Measurements from ENCODE around the gene COG7. TPM values are rescaled to one million over a fixed set of nuclear protein-coding genes. Genes with fewer than 3 reads are reported as not detected.
"Not testable (repeated sequence)": the region's sequence is repeated elsewhere in the genome, so short reads cannot be mapped to it uniquely, and the experiment has no call there.

Gene COG7
- total RNA-seq, 2 donors from 2014 or later = 19.5 to 43.5 TPM

- Histone ChIP-seq H3K4me3 (no peak overlapping the region), H3K27ac (no peak overlapping the region), H3K36me3 (replicated peaks in 1 of 2; ENCODE audit: insufficient read depth in 1 of 2, low read depth in 2 of 2) (peaks cover 25 to 55% of the 10 kb centered on the region in 2 donors), H3K9me3 (no peaks in the 10 kb centered on the region), H3K4me1 (peaks cover 4% of the 10 kb centered on the region), H3K27me3 (no peaks in the 10 kb centered on the region)
- WGBS, 2 donors = 36 to 44% methylated on average over 4 to 5 of the region's 5 CpGs
- DNase-seq = peak in 3 of 4 donors; percentile 41 to 61 (median 55)
- ATAC-seq = peak; percentile 65
- intact Hi-C loops (cut with DNase I) = no loop called here
- TF ChIP-seq POLR2A (IDR thresholded peaks at IDR 0.05) (no peak), CTCF (IDR thresholded peaks at IDR 0.05) (no peak)
These were observed 33.5 kb upstream of the COG7 start for GRCh38 chr16:23486480-23486879.

- intact Hi-C loops (cut with DNase I) = no loop called here
- Histone ChIP-seq H3K4me1 (peaks cover 4% of the 10 kb centered on the region), H3K9me3 (no peaks in the 10 kb centered on the region), H3K27ac (no peak overlapping the region), H3K36me3 (replicated peaks in 1 of 2; ENCODE audit: insufficient read depth in 1 of 2, low read depth in 2 of 2) (peaks cover 26 to 59% of the 10 kb centered on the region in 2 donors), H3K4me3 (no peak overlapping the region), H3K27me3 (no peaks in the 10 kb centered on the region)
- TF ChIP-seq CTCF (IDR thresholded peaks at IDR 0.05) (no peak), POLR2A (IDR thresholded peaks at IDR 0.05) (no peak)
- DNase-seq (no peak), ATAC-seq (no peak)
- WGBS, 2 donors = 92 to 95% methylated on average over 8 of the region's 8 CpGs
These were observed 32.9 kb upstream of the COG7 start for GRCh38 chr16:23485841-23486240.

- 75 to 86% methylated on average over 2 of the region's 2 CpGs for WGBS, 2 donors
- H3K4me3 ChIP-seq = no peak overlapping the region
- no peak overlapping the region for H3K27ac ChIP-seq
- no peak for ATAC-seq
- no peak for TF ChIP-seq POLR2A (IDR thresholded peaks at IDR 0.05)
- no peak for TF ChIP-seq CTCF (IDR thresholded peaks at IDR 0.05)
- H3K9me3 ChIP-seq = no peaks in the 10 kb centered on the region
- intact Hi-C loops (cut with DNase I) = no loop called here
- H3K36me3 ChIP-seq (replicated peaks in 1 of 2; ENCODE audit: insufficient read depth in 1 of 2, low read depth in 2 of 2) = peaks cover 26 to 60% of the 10 kb centered on the region in 2 donors
- H3K4me1 ChIP-seq = peaks cover 4% of the 10 kb centered on the region
- no peak for DNase-seq
- H3K27me3 ChIP-seq = no peaks in the 10 kb centered on the region
These were observed 32.2 kb upstream of the COG7 start for GRCh38 chr16:23485257-23485614.

- Histone ChIP-seq H3K4me3 (no peak overlapping the region), H3K27ac (no peak overlapping the region), H3K36me3 (replicated peaks in 1 of 2; ENCODE audit: insufficient read depth in 1 of 2, low read depth in 2 of 2) (peaks cover 26 to 64% of the 10 kb centered on the region in 2 donors), H3K27me3 (no peaks in the 10 kb centered on the region), H3K9me3 (no peaks in the 10 kb centered on the region), H3K4me1 (peaks cover 4% of the 10 kb centered on the region)
- no peak for TF ChIP-seq CTCF (IDR thresholded peaks at IDR 0.05)
- intact Hi-C loops (cut with DNase I) = no loop called here
- ATAC-seq (no peak), DNase-seq (no peak)
- WGBS, 2 donors = 80 to 83% methylated on average over 8 of the region's 8 CpGs
These were observed 31.7 kb upstream of the COG7 start for GRCh38 chr16:23484510-23485256.

GRCh38 chr16:23483492-23483891 lies 30.5 kb upstream of the COG7 start:
- whole genome bisulfite sequencing, 2 donors = 85 to 93% methylated on average over 8 of the region's 8 CpGs
- H3K9me3 ChIP-seq; intact Hi-C loops (cut with DNase I); H3K4me1 ChIP-seq; H3K4me3 ChIP-seq; ATAC-seq; H3K27ac ChIP-seq; DNase-seq; H3K27me3 ChIP-seq: not testable (repeated sequence)
- H3K36me3 ChIP-seq (replicated peaks in 1 of 2; ENCODE audit: insufficient read depth in 1 of 2, low read depth in 2 of 2) = peaks cover 38 to 71% of the 10 kb centered on the region in 2 donors

All from body of pancreas (tissue), 4 donors.